ENCODE measurements around the gene FHAD1.
"Not testable (repeated sequence)": the region's sequence is repeated elsewhere in the genome, so short reads cannot be mapped to it uniquely, and the experiment has no call there.

The FHAD1 gene

DNA sequence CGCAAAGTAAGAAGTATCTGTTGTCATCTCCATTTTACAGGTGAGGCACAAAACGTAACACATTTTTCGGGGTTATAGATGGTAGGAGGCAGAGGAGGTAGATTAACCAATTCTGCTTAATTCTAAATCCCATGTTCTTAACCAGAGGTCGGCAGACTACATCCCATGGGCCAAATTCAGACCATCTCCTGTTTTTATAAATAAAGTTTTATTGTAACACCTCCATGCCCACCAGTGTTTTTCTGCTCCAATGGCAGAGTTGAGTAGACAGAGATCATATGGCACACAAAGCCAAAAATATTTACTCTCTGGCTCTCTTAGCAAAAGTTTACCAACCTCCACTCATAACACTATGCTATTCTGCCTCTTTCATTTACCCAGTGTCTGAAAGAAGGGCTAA is 30.9 kb downstream of the FHAD1 start:
- no peak for DNase-seq

DNA sequence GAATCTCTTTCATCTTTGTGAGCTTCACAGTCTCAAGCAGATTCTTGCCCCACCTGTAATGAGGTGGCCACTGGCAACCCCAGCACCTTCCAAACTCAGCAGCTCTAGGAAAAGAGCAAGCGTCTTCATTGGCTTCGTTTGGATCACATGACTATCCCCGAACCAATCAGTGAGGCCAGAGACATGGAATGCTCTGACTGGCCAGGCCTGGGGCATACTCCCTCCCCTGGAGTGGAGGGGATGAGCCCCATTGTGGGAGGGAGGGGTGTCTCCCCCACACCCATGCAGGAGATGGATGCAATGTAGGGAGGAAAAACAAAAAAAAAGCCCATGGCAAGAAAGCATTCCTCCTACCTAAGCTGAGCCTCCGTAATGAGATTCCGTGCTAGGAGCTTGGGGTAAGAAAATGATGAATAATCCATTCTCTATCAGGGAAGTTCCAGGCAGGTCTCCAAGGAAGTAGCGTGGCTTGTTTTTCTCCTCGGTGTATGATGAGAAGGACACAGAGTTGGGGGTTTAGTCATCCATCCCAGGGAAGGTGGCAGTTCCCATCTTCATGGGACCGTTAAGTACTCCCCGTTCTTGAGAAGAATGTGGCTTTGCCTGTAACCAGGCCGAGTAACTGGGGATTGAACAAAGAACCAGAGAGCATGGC is 32.7 kb downstream of the FHAD1 start:
- DNase-seq = no peak

DNA sequence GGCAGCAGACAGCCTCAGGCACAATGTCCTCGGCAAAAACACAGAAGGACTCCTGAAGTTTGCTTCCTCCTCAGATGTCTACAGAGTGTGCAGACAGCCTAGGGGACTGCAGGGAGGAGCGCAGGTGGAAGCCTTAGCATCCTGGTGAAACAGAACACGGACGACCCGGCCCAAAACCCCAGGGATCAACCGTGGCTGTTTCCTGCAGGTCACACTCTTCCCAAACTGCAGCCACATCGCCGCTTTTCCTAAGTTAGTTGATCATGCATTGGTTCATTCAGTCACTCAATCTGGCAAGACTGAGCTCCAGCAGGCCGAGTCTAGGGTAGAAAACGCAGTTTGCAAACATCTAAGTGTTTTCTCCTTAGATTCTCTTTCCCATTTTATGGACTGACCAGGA is 33.4 kb downstream of the FHAD1 start:
- no peak for DNase-seq

DNA sequence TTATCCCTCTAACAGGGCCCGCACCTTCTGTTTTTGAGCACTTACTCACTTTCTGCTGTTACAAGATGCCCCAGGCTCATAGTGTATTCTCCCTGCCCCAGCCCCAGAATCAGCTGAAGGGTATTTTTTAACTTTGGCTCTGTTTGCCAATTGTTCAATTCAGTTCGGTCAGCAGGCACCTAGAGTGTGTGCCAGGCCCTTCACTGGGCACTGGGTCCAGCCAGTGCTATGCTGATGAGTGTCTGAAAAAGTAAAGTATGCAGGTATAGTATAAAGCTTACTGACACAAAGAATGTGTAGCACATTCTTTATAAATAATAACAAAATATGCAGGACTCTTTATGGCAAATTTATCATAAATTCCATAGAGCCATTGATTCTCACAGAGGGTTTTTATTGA is 35.0 kb downstream of the FHAD1 start:
- no peak for DNase-seq

DNA sequence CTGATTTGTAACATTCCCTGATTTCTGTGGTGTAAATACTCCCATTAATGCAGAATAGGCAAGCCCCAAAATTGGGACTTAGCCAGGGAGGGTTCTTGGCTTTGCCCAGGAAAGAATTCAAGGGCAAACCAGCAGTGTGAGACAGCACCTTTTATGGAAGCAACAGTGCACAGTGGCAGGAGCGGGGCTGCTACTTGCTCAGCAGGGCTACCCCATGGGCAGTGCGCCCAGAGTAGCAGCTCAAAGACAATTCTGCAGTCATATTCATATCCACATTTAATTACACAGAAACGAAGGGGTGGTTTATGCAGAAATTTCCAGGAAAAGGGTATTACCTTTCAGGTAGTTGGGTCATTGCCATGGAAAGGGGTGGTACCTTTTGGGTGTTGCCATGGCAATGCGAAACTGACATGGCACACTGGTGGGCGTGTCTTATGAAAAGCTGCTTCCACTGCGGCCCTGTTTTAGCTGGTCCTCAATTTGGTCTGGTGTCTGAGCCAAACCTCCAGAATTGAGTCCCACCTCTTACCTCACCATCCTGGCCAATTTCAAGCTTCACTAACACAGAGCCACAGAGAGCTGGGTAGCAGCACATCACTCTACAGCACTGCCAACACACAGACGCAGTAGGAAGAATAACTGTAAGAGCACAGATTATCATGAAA is 35.9 kb downstream of the FHAD1 start:
- no peak for DNase-seq

DNA sequence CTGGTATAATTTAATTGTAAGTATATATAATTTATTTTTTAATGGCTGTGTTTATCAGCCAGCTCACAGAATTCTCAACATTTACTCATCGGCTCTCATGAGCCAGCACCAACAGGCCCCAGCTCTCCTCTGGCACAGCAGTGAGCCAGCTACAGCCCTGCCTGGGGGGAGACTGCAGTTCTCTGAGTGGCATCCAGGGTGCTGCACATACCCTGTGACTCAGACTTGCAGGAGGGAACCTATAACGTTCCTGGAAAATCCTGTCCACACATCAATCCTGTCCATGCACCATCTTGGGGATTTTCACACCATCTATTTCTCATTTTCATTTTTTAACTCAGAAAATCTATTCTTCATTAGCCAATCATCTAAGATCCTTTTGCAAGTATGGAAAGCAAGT is 36.5 kb downstream of the FHAD1 start:
- DNase-seq = no peak

DNA sequence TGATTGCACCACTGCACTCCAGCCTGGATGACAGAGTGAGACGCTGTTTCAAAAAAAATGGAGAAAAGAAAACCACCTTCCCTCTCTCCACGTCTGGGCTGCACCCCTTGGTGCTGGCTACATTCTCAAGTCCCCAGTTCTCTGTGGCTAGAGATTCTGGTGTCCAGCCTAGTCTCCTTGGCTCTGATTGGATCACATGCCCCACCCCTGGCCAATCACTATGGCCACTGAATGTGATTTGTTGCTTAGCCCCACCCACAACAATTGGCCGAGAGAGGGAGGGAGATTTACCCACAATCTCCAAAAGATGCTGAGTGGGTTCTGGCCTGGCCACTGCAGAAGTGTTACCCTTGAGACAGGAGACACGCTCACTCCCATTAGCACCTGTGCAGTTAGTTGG is 39.4 kb downstream of the FHAD1 start:
- no peak for DNase-seq

DNA sequence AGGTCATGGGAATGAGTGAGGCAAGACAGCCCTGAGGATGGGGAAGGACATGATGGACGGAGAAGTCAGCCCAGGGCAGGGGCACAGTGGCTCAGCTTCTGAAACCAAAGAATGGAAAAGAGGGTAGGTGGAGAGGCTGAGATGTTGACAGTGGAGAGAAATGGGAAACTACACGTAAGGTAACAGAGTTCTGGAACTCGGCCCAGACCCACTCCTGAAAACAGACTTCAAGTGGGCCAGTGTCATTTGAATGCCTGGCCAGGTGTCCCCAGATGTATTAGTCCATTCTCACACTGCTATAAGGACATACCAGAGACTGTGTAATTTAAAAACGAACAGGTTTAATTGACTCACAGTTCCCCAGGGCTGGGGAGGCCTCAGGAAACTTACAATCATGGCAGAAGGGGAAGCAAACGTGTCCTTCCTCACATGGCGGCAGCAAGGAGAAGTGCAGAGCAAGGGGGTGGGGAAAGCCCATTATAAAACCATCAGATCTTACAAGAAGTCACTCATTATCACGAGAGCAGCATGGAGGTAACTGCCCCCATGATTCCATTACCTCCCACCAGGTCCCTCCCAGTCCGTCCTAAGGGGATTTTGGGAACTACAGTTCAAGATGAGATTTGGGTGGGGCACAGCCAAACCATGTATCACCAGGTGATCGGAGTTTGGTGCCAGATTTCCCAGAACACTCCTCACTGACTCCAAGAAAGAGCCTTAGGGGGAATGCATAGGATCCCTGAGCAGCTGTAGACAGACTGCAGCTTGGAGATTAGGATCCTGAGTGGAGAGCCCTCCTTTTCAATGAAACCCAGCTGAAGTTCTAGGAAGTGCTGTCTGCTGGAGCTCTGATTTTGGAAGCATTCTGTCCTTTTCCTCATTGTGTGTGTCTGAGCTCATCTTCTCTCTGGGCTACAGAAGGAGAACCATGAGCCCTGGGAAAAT is 40.3 kb downstream of the FHAD1 start:
- DNase-seq = no peak

DNA sequence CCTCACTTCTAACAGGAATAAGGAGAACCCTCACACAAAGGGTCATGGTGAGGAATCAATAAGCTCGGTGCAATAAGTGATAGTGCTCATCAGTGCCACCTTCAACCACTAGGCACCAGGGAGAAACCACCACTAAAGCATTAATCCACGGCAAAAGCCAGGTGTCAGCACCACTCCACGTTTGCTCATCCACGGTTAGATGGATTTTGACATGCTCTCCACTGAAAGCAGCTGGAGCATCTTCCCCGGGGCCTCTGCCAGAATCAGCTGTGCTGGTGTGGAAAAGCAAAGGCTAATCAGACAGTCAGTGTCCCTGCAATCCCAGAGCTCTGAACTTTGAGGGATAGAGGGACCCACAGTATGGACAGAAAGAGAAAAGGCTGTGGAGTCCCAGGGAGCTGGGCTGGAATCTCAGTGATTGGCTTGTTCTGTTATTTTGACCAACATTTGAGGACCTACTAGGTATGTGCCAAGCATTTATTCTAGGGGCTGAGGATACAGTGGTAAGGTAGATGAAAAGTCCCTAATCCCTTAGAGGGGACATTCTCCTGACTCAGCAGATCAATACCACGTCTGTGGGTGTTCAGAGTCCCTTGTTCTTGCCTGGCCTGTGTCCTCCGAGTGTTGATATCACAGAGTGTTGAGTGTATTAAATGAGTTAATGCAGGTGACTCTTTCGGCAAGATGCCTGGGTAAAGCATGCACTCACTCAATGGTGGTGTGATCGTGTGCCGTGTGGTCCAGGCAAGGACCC is 41.3 kb downstream of the FHAD1 start:
- DNase-seq = no peak

DNA sequence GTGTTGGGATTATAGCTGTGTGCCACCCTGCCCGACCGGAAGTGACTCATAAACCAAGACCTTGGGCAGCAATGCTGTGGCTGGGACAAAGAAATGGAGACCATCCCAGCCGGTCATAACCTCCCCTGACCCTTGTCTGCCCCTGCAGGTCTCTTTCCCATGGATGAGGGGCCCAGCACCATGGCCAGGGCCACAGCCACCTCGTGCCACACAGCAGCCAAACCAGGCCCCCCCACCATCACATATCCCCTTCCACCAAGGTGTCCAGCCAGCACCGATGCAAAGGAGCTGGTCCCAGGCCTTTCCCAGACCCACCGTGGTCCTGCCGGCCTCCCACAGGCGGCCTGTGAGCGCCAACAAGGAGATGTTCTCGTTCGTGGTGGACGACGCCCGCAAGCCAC is 42.2 kb downstream of the FHAD1 start:
- no peak for DNase-seq

DNA sequence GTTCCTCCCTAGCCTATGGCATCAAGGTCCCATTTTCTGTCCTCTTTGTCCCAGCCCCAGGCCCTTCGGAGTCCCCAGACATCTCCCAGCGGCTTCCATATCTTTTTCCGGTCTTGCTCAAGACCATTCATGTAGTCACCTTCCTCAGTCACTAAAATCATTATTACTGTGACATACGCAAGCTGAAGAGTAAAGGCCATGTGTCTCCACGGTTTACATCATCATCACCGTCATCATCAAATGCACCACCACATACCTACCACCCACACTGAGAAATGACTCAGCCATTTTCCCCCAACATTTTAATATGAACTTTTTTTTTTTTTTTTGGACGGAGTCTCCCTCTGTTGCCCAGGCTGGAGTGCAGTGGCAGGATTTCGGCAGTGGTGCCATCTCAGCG is 43.4 kb downstream of the FHAD1 start:
- no peak for DNase-seq

DNA sequence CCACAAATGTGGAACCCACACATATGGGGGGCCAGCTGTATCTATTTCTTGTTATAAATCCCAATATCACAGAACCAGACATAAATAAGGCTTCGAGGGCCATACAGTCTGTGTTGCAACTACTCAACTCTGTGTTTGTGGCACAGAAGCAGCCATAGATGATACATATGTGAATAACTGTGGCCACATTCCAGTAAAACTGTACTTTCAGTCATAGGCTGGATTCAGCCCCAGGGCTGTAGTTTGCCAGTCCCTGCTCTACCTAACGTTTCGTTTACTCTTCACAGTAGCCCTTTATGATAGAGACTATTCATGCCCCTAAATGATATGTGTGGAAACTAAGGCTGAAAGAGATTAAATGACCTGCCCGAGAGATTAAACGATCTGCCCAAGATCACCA is 48.7 kb downstream of the FHAD1 start:
- no peak for DNase-seq

DNA sequence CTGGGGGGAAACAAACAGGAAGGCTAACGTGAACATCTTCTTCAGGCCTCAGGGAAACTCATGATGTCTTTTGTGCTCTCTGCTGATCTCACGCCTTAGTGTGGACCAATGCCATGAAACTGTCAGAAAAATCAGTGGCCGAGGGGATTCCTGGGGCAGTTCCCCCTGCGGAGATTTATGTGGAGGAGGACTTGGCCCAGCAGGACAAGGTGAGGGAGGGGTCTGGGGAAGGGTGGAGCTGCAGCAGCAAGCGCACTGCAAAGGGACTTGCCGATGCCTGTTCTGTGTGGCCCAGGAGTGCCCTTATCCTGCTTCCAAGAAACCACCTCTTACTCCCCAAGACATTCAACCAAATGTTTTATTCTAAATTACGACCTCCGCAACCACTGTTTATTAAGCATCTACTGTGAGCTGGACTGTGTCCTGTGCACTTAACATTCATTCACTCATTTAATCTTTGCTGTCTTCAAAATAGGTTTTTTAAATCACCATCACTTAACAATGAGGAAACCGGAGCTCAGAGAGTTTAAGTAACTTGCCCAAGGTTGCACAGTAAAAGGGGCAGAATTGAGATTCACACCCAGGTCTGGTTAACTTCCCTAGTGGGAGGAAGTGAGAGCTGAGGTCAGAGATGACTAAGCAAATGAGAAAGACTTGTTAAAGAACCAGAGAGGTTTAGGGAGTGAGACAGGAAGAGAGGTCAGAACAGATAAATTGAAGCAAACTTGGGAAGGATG is 49.7 kb downstream of the FHAD1 start:
- DNase-seq = no peak

DNA sequence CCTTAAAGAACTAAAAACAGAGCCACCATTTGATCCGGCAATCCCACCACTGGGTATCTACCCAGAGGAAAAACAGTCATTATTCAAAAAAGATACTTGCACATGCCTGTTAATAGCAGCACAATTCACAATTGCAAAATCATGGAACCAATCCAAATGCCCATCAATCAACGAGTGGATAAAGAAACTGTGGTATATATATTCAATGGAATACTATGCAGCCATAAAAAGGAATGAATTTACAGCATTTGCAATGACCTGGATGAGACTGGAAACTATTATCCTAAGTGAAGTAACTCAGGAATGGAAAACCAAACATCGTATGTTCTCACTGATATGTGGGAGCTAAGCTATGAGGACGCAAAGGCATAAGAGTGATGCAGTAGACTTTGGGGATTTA is 51.0 kb downstream of the FHAD1 start:
- not testable (repeated sequence) for DNase-seq

DNA sequence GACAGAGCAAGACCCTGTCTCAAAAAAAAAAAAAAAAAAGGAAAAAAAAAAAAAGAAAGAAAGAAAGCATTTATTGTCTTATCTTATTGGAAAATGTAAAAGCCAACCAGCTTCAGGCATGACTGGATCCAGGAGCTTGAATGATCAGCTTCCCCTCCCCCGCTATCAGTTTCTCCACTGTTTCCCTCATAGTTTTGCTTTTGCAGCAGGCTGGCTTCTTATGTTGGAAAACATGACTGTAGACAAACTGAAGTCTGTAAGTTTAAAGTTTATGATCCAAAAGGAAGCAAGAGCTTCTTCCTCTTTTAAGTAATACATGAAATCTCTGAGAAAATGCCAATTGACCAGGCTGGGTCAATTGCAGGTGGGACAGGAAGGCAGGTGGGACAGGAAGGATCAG is 52.2 kb downstream of the FHAD1 start:
- no peak for DNase-seq

DNA sequence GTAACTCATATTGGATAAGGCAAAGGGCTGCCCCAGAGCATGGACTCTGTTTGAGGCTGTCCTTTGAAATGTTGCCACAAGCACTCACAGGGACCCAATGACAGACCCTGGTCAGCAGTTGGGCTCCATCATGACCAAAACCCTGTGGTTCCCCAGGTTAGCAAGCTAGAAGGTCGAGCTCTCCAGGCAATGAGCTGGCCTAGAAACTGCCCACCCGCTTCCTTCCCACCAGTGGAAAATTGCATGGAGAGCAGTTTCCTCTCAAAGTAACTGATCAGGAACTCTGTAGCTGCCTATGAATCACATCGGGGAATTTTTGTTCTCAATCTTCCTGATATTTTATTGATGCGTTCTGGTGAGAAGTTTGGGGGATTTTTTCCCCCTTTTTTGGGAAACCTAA is 52.8 kb downstream of the FHAD1 start:
- DNase-seq = no peak

DNA sequence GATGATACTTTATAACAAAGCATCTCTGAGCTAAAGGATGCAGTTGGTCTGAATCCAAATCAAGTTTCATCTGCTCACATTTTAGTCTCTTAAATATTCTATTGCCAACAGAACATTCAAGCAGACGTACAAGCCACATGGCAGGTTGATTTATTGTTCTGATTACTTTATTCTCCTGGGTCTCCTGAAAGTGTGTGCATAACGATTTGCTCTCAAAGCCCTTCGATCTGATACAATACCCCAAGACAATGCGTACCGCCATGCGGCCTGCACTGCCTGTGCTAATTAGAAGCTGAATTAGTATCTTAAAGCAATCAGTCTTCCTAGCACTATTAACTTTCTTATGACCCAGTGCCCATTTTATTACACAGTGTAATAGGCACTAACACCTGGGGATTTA is 56.9 kb downstream of the FHAD1 start:
- no peak for DNase-seq

DNA sequence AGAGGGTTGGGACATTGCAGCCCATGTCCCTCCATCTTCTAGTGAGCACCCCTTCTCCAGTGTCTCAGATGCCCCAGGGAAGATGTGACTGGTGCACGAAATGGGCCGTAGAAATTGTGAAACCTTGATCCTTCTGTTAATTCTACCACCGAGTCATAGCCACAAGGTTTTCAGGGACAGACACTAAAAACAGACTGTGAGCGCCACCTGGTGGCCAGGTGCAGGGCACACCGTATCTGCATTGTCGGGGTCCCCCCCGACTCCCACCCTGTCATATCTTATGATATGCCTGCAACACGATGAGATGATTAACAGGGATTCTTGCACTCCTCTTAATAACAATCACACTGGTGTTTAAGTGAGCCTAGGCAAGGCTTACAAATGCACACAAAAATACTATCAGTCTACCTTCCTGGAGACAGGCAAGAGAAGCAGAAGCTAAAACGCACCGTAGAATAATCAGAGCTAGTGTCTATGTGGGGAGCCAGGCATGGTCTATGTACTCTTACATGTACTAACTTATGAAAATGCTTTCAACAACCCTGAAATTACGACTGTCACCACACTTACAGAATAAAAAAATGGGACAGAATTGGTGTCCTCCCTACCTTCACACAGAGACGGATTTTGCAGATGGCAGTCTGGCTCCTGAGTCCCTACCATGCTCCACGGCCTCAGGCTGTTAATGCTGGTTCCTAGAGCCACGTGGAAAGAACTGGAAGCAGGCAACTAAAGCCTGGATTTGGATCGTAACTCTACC is 57.9 kb downstream of the FHAD1 start:
- DNase-seq = no peak

DNA sequence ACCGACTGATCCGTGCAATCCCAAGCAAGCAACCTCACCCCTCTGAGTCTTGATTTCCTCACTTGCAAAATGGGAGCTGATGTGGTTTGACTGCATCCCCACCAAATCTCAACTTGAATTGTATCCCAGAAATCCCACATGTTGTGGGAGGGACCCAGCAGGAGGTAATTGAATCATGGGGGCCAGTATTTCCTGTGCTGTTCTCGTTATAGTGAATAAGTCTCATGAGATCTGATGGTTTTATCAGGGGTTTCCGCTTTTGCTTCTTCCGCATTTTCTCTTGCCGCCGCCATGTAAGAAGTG is 58.4 kb downstream of the FHAD1 start:
- DNase-seq = no peak

DNA sequence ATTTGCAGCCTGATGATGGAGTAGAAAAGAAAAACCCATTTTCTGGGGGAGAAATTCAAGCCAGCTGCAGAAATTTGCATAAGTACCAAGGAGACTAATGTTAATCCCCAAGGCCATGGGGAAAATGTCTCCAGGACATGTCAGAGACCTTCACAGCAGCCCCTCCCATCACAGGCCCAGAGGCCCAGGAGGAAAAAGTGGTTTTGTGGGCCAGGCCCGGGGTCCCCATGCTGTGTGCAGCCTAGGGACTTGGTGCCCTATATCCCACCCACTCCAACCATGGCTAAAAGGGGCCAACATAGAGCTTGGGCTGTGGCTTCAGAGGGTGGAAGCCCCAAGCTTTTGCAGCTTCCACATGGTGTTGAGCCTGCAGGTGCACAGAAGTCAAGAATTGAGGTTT is 59.3 kb downstream of the FHAD1 start:
- not testable (repeated sequence) for DNase-seq

DNA sequence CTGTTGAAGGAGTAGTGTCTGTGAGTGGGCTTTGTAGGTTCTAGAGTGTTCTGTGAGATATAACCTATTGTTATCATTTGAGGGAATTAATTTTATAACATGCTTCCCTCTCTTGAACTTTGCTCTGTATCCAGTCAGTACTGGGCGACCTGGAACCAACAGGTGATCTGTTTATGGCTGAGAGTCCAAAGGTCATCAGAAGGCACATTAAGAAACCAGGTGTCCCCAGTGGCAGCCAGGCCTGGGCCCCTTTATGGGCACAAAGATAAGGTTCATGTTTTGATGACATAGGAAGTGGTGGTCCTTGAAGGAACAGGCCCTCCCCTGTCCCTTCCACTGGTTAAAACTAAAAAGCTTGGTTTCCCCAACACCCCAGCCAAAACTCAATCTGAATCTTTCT is 61.1 kb downstream of the FHAD1 start:
- DNase-seq = no peak

DNA sequence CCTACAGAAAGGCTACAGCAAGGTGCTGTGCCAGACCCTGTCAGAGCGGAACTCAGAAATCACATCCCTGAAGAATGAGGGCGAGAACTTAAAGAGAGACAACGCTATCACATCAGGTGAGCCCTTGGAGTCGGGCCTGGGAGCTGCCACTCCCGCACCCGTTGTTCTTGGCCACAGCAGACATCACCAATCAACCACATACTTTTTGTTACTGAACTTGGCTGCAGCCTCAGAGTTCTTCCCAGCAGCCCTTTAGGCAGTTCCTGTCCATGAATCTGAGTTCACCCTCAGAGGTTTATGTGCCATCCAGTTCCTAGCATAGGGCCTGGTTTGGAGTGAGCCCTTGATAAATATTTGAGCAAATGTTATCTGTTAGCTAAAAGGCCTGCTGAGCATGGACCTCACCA is 61.6 kb downstream of the FHAD1 start:
- DNase-seq = no peak

Measured in SIG-M5 (cell line).